ENCODE data around the gene C1orf216. TPM values are rescaled to one million over a fixed set of nuclear protein-coding genes. Genes with fewer than 3 reads are reported as not detected.

The C1orf216 gene
- total RNA-seq, 1 experiment from 2014 or later = 26.1 TPM

GRCh38 chr1:35745124-35745730 lies 26.5 kb upstream of the C1orf216 start:
- Histone ChIP-seq H3K9me3 (ENCODE audit: low read depth, low read length, poor library complexity, severe bottlenecking) (no peaks in the 10 kb centered on the region), H3K4me3 (ENCODE audit: low read depth, low read length, poor library complexity, severe bottlenecking) (no peak overlapping the region), H3K27me3 (replicated peaks; ENCODE audit: insufficient read depth, low read depth, low read length, poor library complexity) (no peaks in the 10 kb centered on the region), H3K4me1 (ENCODE audit: insufficient read depth, low read length, poor library complexity, severe bottlenecking) (no peaks in the 10 kb centered on the region), H3K27ac (ENCODE audit: low read depth, low read length, poor library complexity, severe bottlenecking) (no peak overlapping the region), H3K36me3 (ENCODE audit: insufficient read depth, low read length, poor library complexity, severe bottlenecking) (peaks cover 52% of the 10 kb centered on the region)
- intact Hi-C loops (cut with micrococcal nuclease; ENCODE audit: unreplicated experiment) = no loop called here
- no TSS peak for BruUV-seq (replicated peaks)
- ChIA-PET POLR2A (ENCODE audit: low non-redundant PET) (no interaction called here), CTCF (no interaction called here)
- no peak for DNase-seq (ENCODE audit: low spot score)
- no peak for TF ChIP-seq EZH2 (IDR thresholded peaks at IDR 0.05; ENCODE audit: borderline replicate concordance, low read depth, low read length, poor library complexity, severe bottlenecking)

- intact Hi-C loops (cut with micrococcal nuclease; ENCODE audit: unreplicated experiment) = no loop called here
- BruUV-seq (replicated peaks) = no TSS peak
- ChIA-PET POLR2A (ENCODE audit: low non-redundant PET) (interaction anchor here (0.7 kb wide), 1 partner anchor 20 kb away, joined by 16 read pairs; no protein-coding TSS in a partner anchor), CTCF (interaction anchor here (1.6 kb wide), 1 partner anchor 10 kb away, joined by 4 read pairs; no protein-coding TSS in a partner anchor)
- Histone ChIP-seq H3K27me3 (replicated peaks; ENCODE audit: insufficient read depth, low read depth, low read length, poor library complexity) (no peaks in the 10 kb centered on the region), H3K27ac (ENCODE audit: low read depth, low read length, poor library complexity, severe bottlenecking) (no peak overlapping the region), H3K4me1 (ENCODE audit: insufficient read depth, low read length, poor library complexity, severe bottlenecking) (no peaks in the 10 kb centered on the region), H3K9me3 (ENCODE audit: low read depth, low read length, poor library complexity, severe bottlenecking) (no peaks in the 10 kb centered on the region), H3K36me3 (ENCODE audit: insufficient read depth, low read length, poor library complexity, severe bottlenecking) (peaks cover 47% of the 10 kb centered on the region), H3K4me3 (ENCODE audit: low read depth, low read length, poor library complexity, severe bottlenecking) (no peak overlapping the region)
- TF ChIP-seq EZH2 (IDR thresholded peaks at IDR 0.05; ENCODE audit: borderline replicate concordance, low read depth, low read length, poor library complexity, severe bottlenecking) (no peak), CTCF (conservative IDR thresholded peaks at IDR 0.05; ENCODE audit: low read depth, low read length) (no peak)
- DNase-seq (ENCODE audit: low spot score) = no peak
These were observed 18.4 kb upstream of the C1orf216 start for GRCh38 chr1:35737120-35737519.

- POLR2A ChIA-PET (ENCODE audit: low non-redundant PET) = no interaction called here
- BruUV-seq (replicated peaks) = no TSS peak
- peaks cover 3% of the 10 kb centered on the region for H3K4me1 ChIP-seq (ENCODE audit: insufficient read depth, low read length, poor library complexity, severe bottlenecking)
- no peaks in the 10 kb centered on the region for H3K36me3 ChIP-seq (ENCODE audit: insufficient read depth, low read length, poor library complexity, severe bottlenecking)
- H3K27ac ChIP-seq (ENCODE audit: low read depth, low read length, poor library complexity, severe bottlenecking) = no peak overlapping the region
- no peak for DNase-seq (ENCODE audit: low spot score)
- no peak overlapping the region for H3K4me3 ChIP-seq (ENCODE audit: low read depth, low read length, poor library complexity, severe bottlenecking)
- H3K27me3 ChIP-seq (replicated peaks; ENCODE audit: insufficient read depth, low read depth, low read length, poor library complexity) = no peaks in the 10 kb centered on the region
- H3K9me3 ChIP-seq (ENCODE audit: low read depth, low read length, poor library complexity, severe bottlenecking) = no peaks in the 10 kb centered on the region
- CTCF ChIA-PET = interaction anchor here (0.6 to 3.3 kb wide), 8 partner anchors 10 to 271 kb away, joined by 3 to 18 read pairs (median 4); partner anchors contain the start of genes CLSPN and TFAP2E
- intact Hi-C loops (cut with micrococcal nuclease; ENCODE audit: unreplicated experiment) = no loop called here
- no peak for TF ChIP-seq CTCF (conservative IDR thresholded peaks at IDR 0.05; ENCODE audit: low read depth, low read length)
- TF ChIP-seq EZH2 (IDR thresholded peaks at IDR 0.05; ENCODE audit: borderline replicate concordance, low read depth, low read length, poor library complexity, severe bottlenecking) = no peak
These were observed 8.9 kb upstream of the C1orf216 start for GRCh38 chr1:35727434-35728040.

Data from A673 (cell line).